Fibroblast of lung (primary cell): ENCODE measurements around the gene TNS2. TPM values are rescaled to one million over a fixed set of nuclear protein-coding genes. Genes with fewer than 3 reads are reported as not detected.

Experiments
- DNase-seq, 2 donors: peaks; one replicate each; pipeline versions ENCODE4 v3.0.0 to v3.0.0-alpha.2; 2010; ENCODE audit warnings: low read depth in 2 of 2
- H2AFZ ChIP-seq: 2 replicates; pipeline ENCODE4 v1.5.1; 2012; ENCODE audit warnings: low read length, control low read depth, inconsistent platforms
- H3K27ac ChIP-seq: 2 replicates; pipeline ENCODE4 v1.5.1; 2011; ENCODE audit warnings: low read length, control low read depth; ENCODE audit not compliant: insufficient read depth
- H3K27me3 ChIP-seq: 2 replicates; pipeline ENCODE4 v1.5.1; 2011; ENCODE audit warnings: mild to moderate bottlenecking, low read length; ENCODE audit not compliant: control insufficient read depth, insufficient read depth
- H3K36me3 ChIP-seq: 2 replicates; pipeline ENCODE4 v1.5.1; 2011; ENCODE audit warnings: low read length; ENCODE audit not compliant: control insufficient read depth, insufficient read depth
- H3K4me1 ChIP-seq: 2 replicates; pipeline ENCODE4 v1.5.1; 2011; ENCODE audit warnings: low read length; ENCODE audit not compliant: control insufficient read depth, insufficient read depth; ENCODE audit errors: extremely low read depth
- H3K4me2 ChIP-seq: 2 replicates; pipeline ENCODE4 v1.5.1; 2011; ENCODE audit warnings: low read length, control low read depth; ENCODE audit not compliant: insufficient read depth; ENCODE audit errors: extremely low read depth
- H3K4me3 ChIP-seq, 4 experiments: fragments of 200-600 bp in 1 of 4; sonication (generic) in 1 of 4; replicated peaks in 1 of 4; 2 replicates each; pipeline ENCODE4 v1.5.1; 2011 to 2016; ENCODE audit warnings: low read length in 4 of 4, low read depth in 3 of 4, mild to moderate bottlenecking in 3 of 4, control low read depth in 2 of 4, inconsistent platforms in 1 of 4, mixed read lengths in 1 of 4; ENCODE audit not compliant: insufficient read depth in 1 of 4; ENCODE audit errors: control extremely low read depth in 1 of 4
- H3K79me2 ChIP-seq: 2 replicates; pipeline ENCODE4 v1.5.1; 2012; ENCODE audit warnings: mild to moderate bottlenecking, low read length, inconsistent platforms; ENCODE audit not compliant: control insufficient read depth, insufficient read depth
- H3K9ac ChIP-seq: 2 replicates; pipeline ENCODE4 v1.5.1; 2011; ENCODE audit warnings: mild to moderate bottlenecking, low read length, control low read depth; ENCODE audit not compliant: insufficient read depth
- H3K9me3 ChIP-seq: 2 replicates; pipeline ENCODE4 v1.5.1; 2012; ENCODE audit warnings: low read depth, low read length; ENCODE audit not compliant: control insufficient read depth, insufficient read depth
- H4K20me1 ChIP-seq: 2 replicates; pipeline ENCODE4 v1.5.1; 2011; ENCODE audit warnings: low read length; ENCODE audit not compliant: control insufficient read depth, insufficient read depth; ENCODE audit errors: extremely low read depth
- EZH2 ChIP-seq: IDR thresholded peaks from 2 replicates; pipeline ENCODE4 v1.5.1; 2012; ENCODE audit warnings: low read length, control low read depth, mild to moderate bottlenecking; ENCODE audit errors: missing control alignments
- polyA minus RNA-seq: library from RNA; depleted of rRNA, polyadenylated mRNA; stranded (reverse); fragments of >200 nt; gene quantifications from 2 replicates; pipeline ENCODE4 v1.2.3, GENCODE V29; 2011; ENCODE audit warnings: low replicate concordance
- polyA plus RNA-seq, 2 donors: library from polyadenylated mRNA; depleted of rRNA in 1 of 2; stranded (reverse) in 1 of 2; unstranded in 1 of 2; fragments of >200 nt; gene quantifications; 2 replicates each; pipeline ENCODE4 v1.2.1, GENCODE V29; 2011 to 2012; ENCODE audit warnings: missing spikeins in 1 of 2
- total RNA-seq: library from RNA; depleted of rRNA; stranded (reverse); fragments of >200 nt; gene quantifications from 2 replicates; pipeline ENCODE4 v1.2.1, GENCODE V29; 2014
- TF ChIP-seq, protein P1 (sequence below), 2 donors: IDR thresholded peaks in 1 of 2; conservative IDR thresholded peaks in 1 of 2; 1 replicate in 1 of 2; 2 replicates in 1 of 2; pipeline ENCODE4 v1.5.1; 2011 to 2012; ENCODE audit warnings: low read length in 2 of 2, control low read depth in 1 of 2, inconsistent platforms in 1 of 2, low read depth in 1 of 2, mild to moderate bottlenecking in 1 of 2

TNS2 gene, protein sequence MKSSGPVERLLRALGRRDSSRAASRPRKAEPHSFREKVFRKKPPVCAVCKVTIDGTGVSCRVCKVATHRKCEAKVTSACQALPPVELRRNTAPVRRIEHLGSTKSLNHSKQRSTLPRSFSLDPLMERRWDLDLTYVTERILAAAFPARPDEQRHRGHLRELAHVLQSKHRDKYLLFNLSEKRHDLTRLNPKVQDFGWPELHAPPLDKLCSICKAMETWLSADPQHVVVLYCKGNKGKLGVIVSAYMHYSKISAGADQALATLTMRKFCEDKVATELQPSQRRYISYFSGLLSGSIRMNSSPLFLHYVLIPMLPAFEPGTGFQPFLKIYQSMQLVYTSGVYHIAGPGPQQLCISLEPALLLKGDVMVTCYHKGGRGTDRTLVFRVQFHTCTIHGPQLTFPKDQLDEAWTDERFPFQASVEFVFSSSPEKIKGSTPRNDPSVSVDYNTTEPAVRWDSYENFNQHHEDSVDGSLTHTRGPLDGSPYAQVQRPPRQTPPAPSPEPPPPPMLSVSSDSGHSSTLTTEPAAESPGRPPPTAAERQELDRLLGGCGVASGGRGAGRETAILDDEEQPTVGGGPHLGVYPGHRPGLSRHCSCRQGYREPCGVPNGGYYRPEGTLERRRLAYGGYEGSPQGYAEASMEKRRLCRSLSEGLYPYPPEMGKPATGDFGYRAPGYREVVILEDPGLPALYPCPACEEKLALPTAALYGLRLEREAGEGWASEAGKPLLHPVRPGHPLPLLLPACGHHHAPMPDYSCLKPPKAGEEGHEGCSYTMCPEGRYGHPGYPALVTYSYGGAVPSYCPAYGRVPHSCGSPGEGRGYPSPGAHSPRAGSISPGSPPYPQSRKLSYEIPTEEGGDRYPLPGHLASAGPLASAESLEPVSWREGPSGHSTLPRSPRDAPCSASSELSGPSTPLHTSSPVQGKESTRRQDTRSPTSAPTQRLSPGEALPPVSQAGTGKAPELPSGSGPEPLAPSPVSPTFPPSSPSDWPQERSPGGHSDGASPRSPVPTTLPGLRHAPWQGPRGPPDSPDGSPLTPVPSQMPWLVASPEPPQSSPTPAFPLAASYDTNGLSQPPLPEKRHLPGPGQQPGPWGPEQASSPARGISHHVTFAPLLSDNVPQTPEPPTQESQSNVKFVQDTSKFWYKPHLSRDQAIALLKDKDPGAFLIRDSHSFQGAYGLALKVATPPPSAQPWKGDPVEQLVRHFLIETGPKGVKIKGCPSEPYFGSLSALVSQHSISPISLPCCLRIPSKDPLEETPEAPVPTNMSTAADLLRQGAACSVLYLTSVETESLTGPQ (N-terminal part only)
- total RNA-seq (52.4 and 60.6 TPM in 2 replicates), polyA plus RNA-seq (35.3 and 45.5 TPM in 2 replicates), polyA minus RNA-seq (141 and 176 TPM in 2 replicates)
- 52.3 and 54.6 TPM in 2 replicates for polyA plus RNA-seq (2012)

DNA sequence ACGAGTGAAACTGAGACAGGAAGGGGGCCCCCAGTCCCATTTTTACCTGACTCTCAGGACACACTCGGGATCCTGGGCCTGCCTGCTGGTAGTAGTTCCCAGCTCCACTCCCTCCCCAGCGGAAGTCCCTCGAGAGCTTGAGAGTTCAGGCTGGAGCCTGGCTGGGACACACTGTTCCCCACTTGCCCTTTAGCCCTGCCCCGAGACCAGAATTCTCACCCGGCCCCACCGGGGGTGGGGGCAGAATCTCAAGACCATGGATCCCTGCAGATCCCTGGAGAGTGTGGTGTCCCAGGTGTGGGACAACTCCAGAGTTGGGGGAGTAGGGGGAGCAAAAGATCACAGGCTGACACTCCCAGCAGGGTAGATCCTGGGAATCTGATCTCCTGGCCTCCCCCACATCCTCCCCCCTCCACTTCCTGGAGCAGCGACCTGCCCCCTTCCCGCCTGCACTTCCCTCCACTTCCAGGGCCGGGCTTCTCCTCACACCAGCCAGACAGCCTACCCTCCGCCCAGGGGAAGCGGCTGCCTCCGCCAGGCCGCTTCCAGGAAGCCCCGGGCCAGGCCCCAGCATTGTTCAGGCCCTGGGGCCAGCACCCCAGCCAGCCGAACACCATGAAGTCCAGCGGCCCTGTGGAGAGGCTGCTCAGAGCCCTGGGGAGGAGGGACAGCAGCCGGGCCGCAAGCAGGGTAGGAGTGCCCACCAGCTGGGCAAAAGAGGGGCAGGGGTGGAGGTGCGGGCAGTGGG, at the start of gene TNS2:
Gene TNS2, plus strand, starts transcription at position 495 of the 748 bp plus-strand sequence. Its CDS starts 121 bp downstream, at position 616.
- H3K9me3 ChIP-seq = no peaks in the 10 kb centered on the region
- no peaks in the 10 kb centered on the region for H4K20me1 ChIP-seq
- H3K79me2 ChIP-seq = peaks cover 27% of the 10 kb centered on the region
- H3K27ac ChIP-seq = peak within 1 kb of the TSS; percentile 95
- H2AFZ ChIP-seq = no peak within 1 kb of the TSS
- no peak for TF ChIP-seq EZH2
- TF ChIP-seq, protein P1, sequence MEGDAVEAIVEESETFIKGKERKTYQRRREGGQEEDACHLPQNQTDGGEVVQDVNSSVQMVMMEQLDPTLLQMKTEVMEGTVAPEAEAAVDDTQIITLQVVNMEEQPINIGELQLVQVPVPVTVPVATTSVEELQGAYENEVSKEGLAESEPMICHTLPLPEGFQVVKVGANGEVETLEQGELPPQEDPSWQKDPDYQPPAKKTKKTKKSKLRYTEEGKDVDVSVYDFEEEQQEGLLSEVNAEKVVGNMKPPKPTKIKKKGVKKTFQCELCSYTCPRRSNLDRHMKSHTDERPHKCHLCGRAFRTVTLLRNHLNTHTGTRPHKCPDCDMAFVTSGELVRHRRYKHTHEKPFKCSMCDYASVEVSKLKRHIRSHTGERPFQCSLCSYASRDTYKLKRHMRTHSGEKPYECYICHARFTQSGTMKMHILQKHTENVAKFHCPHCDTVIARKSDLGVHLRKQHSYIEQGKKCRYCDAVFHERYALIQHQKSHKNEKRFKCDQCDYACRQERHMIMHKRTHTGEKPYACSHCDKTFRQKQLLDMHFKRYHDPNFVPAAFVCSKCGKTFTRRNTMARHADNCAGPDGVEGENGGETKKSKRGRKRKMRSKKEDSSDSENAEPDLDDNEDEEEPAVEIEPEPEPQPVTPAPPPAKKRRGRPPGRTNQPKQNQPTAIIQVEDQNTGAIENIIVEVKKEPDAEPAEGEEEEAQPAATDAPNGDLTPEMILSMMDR (conservative IDR thresholded peaks at IDR 0.05 in 1 of 2, IDR thresholded peaks at IDR 0.05 in 1 of 2; ENCODE audit: low read depth in 1 of 2, low read length in 2 of 2) = no peak
- DNase-seq = peak; percentile 57 to 75
- peak within 1 kb of the TSS; percentile 86 for H3K9ac ChIP-seq
- no peaks in the 10 kb centered on the region for H3K27me3 ChIP-seq
- peak within 1 kb of the TSS; percentile 97 for H3K4me2 ChIP-seq
- peak within 1 kb of the TSS; percentile 80 to 90 (median 84) for H3K4me3 ChIP-seq
- peaks cover 42% of the 10 kb centered on the region for H3K4me1 ChIP-seq
- peaks cover 7% of the 10 kb centered on the region for H3K36me3 ChIP-seq

DNA sequence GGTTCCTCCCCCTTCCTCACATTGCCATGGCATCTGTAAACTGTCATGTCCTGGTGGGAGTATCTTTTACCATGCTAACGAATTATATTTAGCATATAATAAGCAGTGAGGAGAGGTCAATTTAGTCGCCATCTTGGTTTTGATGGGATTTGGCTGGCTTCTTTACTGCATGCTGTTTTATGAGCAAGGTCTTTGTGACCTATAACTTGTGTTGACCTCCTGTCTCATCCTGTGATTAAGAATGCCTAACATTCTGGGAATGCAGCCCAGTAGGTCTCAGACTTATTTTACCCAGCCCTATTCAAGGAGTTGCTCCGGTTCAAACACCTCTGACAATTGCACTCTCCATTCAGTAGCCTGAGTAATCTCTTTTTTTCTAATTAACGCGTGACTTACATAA, 45.7 kb upstream of the TNS2 start:
- Histone ChIP-seq H3K79me2 (peaks cover 27% of the 10 kb centered on the region), H3K27ac (no peak overlapping the region), H4K20me1 (peaks cover 2% of the 10 kb centered on the region), H3K4me2 (no peak overlapping the region), H3K9me3 (no peaks in the 10 kb centered on the region), H2AFZ (no peak overlapping the region), H3K36me3 (no peaks in the 10 kb centered on the region), H3K9ac (no peak overlapping the region), H3K4me1 (peaks cover 2% of the 10 kb centered on the region), H3K4me3 (no peak overlapping the region), H3K27me3 (no peaks in the 10 kb centered on the region)
- TF ChIP-seq, protein P1 (conservative IDR thresholded peaks at IDR 0.05 in 1 of 2, IDR thresholded peaks at IDR 0.05 in 1 of 2; ENCODE audit: low read depth in 1 of 2, low read length in 2 of 2) = no peak
- no peak for TF ChIP-seq EZH2
- DNase-seq = peak; percentile 11 to 24
